ENCODE results near the gene RARS2.

DNA sequence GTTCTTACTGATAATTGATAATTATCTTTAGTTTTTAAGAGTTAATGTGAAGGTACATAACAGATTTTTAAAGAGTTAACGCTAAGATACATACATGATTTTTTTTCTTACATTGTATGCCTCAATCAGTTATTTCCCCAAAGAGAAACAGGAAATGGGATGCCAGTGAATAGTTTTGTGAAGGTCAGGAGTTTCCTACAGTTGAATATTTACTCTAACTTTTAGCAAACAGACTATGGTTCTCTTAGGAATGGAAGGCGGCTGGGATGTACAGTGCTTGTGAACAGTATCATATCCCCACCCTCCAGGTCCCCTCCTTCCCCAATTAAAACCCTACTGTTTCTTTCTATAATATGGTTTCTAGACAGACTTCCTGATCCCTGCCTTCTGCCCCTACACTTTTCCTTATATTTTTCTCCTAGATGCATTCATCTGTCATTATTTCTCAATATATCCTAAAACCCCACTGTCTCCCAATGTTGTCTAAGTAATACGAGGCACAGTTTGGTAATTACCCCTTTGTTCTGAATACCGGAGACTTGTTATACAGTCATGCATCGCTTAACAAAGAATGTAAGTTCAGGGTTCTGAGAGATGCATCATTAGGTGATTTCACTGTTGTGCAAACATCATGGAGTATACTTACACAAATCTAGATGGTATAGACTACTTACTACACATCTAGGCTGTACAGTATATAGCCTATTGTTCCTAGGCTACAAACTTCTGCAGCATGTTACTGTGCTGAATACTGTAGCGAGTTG, 87.8 kb downstream of the RARS2 start:
- TF ChIP-seq, protein P1, sequence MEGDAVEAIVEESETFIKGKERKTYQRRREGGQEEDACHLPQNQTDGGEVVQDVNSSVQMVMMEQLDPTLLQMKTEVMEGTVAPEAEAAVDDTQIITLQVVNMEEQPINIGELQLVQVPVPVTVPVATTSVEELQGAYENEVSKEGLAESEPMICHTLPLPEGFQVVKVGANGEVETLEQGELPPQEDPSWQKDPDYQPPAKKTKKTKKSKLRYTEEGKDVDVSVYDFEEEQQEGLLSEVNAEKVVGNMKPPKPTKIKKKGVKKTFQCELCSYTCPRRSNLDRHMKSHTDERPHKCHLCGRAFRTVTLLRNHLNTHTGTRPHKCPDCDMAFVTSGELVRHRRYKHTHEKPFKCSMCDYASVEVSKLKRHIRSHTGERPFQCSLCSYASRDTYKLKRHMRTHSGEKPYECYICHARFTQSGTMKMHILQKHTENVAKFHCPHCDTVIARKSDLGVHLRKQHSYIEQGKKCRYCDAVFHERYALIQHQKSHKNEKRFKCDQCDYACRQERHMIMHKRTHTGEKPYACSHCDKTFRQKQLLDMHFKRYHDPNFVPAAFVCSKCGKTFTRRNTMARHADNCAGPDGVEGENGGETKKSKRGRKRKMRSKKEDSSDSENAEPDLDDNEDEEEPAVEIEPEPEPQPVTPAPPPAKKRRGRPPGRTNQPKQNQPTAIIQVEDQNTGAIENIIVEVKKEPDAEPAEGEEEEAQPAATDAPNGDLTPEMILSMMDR (IDR thresholded peaks at IDR 0.05), result no peak
- TF ChIP-seq POLR2A (IDR thresholded peaks at IDR 0.05), result no peak
